ENCODE data around the gene ZNF326. TPM values are rescaled to one million over a fixed set of nuclear protein-coding genes. Genes with fewer than 3 reads are reported as not detected.

The ZNF326 gene
- total RNA-seq: 10 to 100 TPM; 11.1 to 19.1 (median 14.5) TPM

GRCh38 chr1:89994805-89995597, at the start of gene ZNF326:
TSS of gene ZNF326 (plus strand) at chr1:89995110. CDS start at chr1:89995258, 148 bp downstream.
- ATAC-seq (ENCODE audit: low FRiP score): peak; percentile 99
- peak; percentile 89 for DNase-seq (ENCODE audit: low spot score)
- no peak for TF ChIP-seq CTCF (IDR thresholded peaks at IDR 0.05)

GRCh38 chr1:89945852-89946476, 48.9 kb upstream of the ZNF326 start:
- DNase-seq (ENCODE audit: low spot score) (no peak), ATAC-seq (ENCODE audit: low FRiP score) (no peak)
- TF ChIP-seq CTCF (IDR thresholded peaks at IDR 0.05): no peak

GRCh38 chr1:89946532-89946931, 48.4 kb upstream of the ZNF326 start:
- DNase-seq (ENCODE audit: low spot score) (no peak), ATAC-seq (ENCODE audit: low FRiP score) (no peak)
- TF ChIP-seq CTCF (IDR thresholded peaks at IDR 0.05): no peak

GRCh38 chr1:89948722-89949345, 46.1 kb upstream of the ZNF326 start:
- ATAC-seq (ENCODE audit: low FRiP score) (no peak), DNase-seq (ENCODE audit: low spot score) (no peak)

GRCh38 chr1:89949991-89950624, 44.8 kb upstream of the ZNF326 start:
- no peak for ATAC-seq (ENCODE audit: low FRiP score)
- no peak for TF ChIP-seq CTCF (IDR thresholded peaks at IDR 0.05)

More at GRCh38 chr1:89948722-89949345, 46.1 kb upstream of the ZNF326 start:
- no peak for TF ChIP-seq CTCF (IDR thresholded peaks at IDR 0.05)

GRCh38 chr1:89950703-89951102, 44.2 kb upstream of the ZNF326 start:
- no peak for DNase-seq (ENCODE audit: low spot score)
- TF ChIP-seq CTCF (IDR thresholded peaks at IDR 0.05): no peak
- no peak for ATAC-seq (ENCODE audit: low FRiP score)

More at GRCh38 chr1:89949991-89950624, 44.8 kb upstream of the ZNF326 start:
- no peak for DNase-seq (ENCODE audit: low spot score)

Data from omental fat pad (tissue), 4 donors.